RWPE1 (cell line): ENCODE data around the gene NGEF.

Source experiments
- CTCF ChIA-PET: fragments of 350-600 bp; sonication (Branson Sonifier 250); formaldehyde crosslinking; extraction: SDS; loops from one replicate; lab custom pipeline; 2021; lab: Yijun Ruan, JAX
- POLR2A ChIA-PET: fragments of 400-600 bp; formaldehyde crosslinking; extraction: SDS; loops from one replicate; lab custom pipeline; 2020; ENCODE audit warnings: antibody characterized with exemption; ENCODE audit not compliant: low non-redundant PET; lab: Yijun Ruan, JAX
- DNase-seq: peaks from one replicate; pipeline ENCODE4 v3.0.0; 2012; ENCODE audit warnings: low spot score
- H3K27ac ChIP-seq: fragments of 450-650 bp; 2 replicates; pipeline ENCODE4 v1.5.1; 2017
- CTCF ChIP-seq: fragments of 450-650 bp; conservative IDR thresholded peaks from 2 replicates; pipeline ENCODE4 v1.5.1; 2017; ENCODE audit warnings: low read depth, mild to moderate bottlenecking

Gene NGEF, protein sequence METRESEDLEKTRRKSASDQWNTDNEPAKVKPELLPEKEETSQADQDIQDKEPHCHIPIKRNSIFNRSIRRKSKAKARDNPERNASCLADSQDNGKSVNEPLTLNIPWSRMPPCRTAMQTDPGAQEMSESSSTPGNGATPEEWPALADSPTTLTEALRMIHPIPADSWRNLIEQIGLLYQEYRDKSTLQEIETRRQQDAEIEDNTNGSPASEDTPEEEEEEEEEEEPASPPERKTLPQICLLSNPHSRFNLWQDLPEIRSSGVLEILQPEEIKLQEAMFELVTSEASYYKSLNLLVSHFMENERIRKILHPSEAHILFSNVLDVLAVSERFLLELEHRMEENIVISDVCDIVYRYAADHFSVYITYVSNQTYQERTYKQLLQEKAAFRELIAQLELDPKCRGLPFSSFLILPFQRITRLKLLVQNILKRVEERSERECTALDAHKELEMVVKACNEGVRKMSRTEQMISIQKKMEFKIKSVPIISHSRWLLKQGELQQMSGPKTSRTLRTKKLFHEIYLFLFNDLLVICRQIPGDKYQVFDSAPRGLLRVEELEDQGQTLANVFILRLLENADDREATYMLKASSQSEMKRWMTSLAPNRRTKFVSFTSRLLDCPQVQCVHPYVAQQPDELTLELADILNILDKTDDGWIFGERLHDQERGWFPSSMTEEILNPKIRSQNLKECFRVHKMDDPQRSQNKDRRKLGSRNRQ

DNA sequence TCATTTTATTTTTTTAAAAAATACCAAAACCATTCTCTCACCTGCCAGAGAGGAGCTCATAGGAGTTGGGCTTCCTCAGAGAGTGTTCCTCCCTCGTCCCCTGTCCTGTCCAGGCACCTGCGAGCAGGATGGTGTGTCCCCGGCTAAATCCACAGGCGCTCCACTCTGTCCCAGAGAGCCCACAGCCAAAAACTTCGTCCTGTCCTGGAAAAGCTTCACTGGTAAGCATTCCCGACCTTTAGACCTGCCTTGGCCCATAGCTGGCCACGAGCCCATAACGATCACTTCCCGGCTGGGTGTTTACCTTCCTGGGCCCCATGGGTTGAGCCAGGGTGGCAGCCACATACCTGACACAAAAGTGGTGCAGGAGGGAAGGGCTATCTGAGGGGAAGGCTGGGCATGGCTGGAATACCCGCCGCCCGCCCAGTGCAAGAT, at the start of gene NGEF:
Gene NGEF (minus strand): TSS at position 230 of the 435 bp plus-strand sequence. CDS start 38,366 bp downstream, outside the sequence.
- no peak for DNase-seq
- 0 out of 2 replicates have a peak within 1 kb of the TSS, but pooled peaks have one; percentile 6 for H3K27ac ChIP-seq
- CTCF ChIA-PET: no interaction called here
- no peak for TF ChIP-seq CTCF
- POLR2A ChIA-PET: no interaction called here

- CTCF ChIA-PET: no interaction called here
- TF ChIP-seq CTCF: no peak
- no peak for DNase-seq
- POLR2A ChIA-PET: no interaction called here
- no peak overlapping the region for H3K27ac ChIP-seq
These were observed 49.4 kb upstream of the NGEF start for GRCh38 chr2:233062451-233062850.

GRCh38 chr2:233061591-233062450, 48.8 kb upstream of the NGEF start:
- no peak for TF ChIP-seq CTCF
- no peak overlapping the region for H3K27ac ChIP-seq
- DNase-seq: no peak
- ChIA-PET POLR2A (no interaction called here), CTCF (interaction anchor here (1.2 kb wide), 1 partner anchor 190 kb away, joined by 3 read pairs; the partner anchor contains the start of gene ATG16L1)

DNA sequence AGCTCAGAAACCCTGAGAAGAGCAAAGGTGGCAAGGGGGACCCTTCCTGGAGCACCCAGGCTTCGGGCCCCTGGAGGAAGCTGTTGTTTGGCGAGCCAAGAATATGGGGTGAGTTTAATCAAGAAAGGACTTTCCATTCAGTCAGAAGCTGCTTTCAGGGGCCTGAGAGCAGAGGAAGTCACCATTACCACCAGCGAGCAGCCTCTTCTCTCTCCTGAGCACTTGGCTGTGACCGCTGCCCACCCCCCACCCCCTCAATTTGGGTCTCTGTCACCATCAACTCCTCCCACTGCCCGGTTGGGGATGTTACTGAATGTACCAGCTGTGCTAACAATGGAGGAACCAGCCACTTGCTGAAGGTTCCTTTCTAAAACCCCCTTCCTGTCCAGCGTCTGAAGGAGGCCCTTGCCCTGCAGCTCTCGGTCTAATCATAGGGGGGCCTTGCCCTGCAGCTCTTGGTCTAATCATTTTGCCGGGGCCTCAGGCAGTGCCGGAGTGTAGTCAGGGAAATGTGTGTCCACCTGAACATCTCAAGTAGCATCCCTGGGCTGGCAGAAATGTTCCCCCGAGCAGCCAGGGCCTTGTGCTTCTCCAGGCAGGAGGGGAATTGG, 48.0 kb upstream of the NGEF start:
- ChIA-PET CTCF (interaction anchor here (1.2 kb wide), 1 partner anchor 190 kb away, joined by 3 read pairs; the partner anchor contains the start of gene ATG16L1), POLR2A (no interaction called here)
- no peak overlapping the region for H3K27ac ChIP-seq
- DNase-seq: no peak
- TF ChIP-seq CTCF: no peak

GRCh38 chr2:233060501-233060979, 47.5 kb upstream of the NGEF start:
- POLR2A ChIA-PET: no interaction called here
- no peak for DNase-seq
- CTCF ChIA-PET: interaction anchor here (0.8 kb wide), 1 partner anchor 191 kb away, joined by 3 read pairs; the partner anchor contains the start of gene ATG16L1
- H3K27ac ChIP-seq: no peak overlapping the region
- no peak for TF ChIP-seq CTCF
